ENCODE measurements around the gene TACC3.

Gene TACC3

GRCh38 chr4:1718095-1718850 is 3.0 kb upstream of the TACC3 start:
- no peak for DNase-seq (ENCODE audit: low read depth)
- no peak overlapping the region for H3K4me3 ChIP-seq (ENCODE audit: low read depth, low read length)
- TF ChIP-seq, protein P1, sequence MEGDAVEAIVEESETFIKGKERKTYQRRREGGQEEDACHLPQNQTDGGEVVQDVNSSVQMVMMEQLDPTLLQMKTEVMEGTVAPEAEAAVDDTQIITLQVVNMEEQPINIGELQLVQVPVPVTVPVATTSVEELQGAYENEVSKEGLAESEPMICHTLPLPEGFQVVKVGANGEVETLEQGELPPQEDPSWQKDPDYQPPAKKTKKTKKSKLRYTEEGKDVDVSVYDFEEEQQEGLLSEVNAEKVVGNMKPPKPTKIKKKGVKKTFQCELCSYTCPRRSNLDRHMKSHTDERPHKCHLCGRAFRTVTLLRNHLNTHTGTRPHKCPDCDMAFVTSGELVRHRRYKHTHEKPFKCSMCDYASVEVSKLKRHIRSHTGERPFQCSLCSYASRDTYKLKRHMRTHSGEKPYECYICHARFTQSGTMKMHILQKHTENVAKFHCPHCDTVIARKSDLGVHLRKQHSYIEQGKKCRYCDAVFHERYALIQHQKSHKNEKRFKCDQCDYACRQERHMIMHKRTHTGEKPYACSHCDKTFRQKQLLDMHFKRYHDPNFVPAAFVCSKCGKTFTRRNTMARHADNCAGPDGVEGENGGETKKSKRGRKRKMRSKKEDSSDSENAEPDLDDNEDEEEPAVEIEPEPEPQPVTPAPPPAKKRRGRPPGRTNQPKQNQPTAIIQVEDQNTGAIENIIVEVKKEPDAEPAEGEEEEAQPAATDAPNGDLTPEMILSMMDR (conservative IDR thresholded peaks at IDR 0.05; ENCODE audit: low read depth, low read length): no peak

- peak; percentile 57 for DNase-seq (ENCODE audit: low read depth)
- TF ChIP-seq, protein P1 (conservative IDR thresholded peaks at IDR 0.05; ENCODE audit: low read depth, low read length): no peak
Observed at GRCh38 chr4:1720163-1720983, 948 bp upstream of the TACC3 start.

GRCh38 chr4:1721666-1722550 is 587 bp downstream of the TACC3 start:
- no peak for DNase-seq (ENCODE audit: low read depth)

More at GRCh38 chr4:1720163-1720983, 948 bp upstream of the TACC3 start:
- H3K4me3 ChIP-seq (ENCODE audit: low read depth, low read length): peak overlapping the region; percentile 68

DNA sequence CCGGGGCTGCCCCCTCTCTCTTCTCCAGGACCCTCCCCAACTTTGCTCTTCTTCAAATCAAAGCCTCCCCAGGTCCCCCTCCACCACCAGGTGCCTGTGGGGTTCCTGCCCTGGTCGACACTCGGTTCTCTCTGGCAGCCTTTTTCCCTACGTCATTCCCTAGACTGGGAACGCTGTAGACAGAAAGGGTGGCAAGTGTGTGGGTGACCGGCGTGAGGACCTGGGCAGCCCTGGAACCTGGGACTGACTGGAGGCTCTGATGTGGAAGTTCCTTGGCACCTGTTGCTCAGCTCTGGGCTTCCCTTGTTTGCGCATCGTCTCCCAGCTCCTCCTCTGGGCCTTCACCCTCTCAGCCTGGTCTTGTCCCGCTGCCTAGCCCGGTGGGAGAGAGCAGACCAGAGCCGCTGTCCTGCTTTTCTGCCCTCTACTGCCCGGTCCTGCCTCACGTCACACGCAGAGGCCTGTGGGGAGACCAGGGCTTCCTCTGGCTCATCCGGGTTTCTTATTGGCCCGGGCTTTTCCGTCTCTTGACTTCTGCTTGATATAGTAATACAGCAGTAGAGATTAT is 1.3 kb downstream of the TACC3 start:
- no peak overlapping the region for H3K4me3 ChIP-seq (ENCODE audit: low read depth, low read length)
- no peak for DNase-seq (ENCODE audit: low read depth)
- TF ChIP-seq, protein P1 (conservative IDR thresholded peaks at IDR 0.05; ENCODE audit: low read depth, low read length): no peak

More at GRCh38 chr4:1721666-1722550, 587 bp downstream of the TACC3 start:
- TF ChIP-seq, protein P1 (conservative IDR thresholded peaks at IDR 0.05; ENCODE audit: low read depth, low read length): no peak
- H3K4me3 ChIP-seq (ENCODE audit: low read depth, low read length): peak overlapping the region; percentile 60

DNA sequence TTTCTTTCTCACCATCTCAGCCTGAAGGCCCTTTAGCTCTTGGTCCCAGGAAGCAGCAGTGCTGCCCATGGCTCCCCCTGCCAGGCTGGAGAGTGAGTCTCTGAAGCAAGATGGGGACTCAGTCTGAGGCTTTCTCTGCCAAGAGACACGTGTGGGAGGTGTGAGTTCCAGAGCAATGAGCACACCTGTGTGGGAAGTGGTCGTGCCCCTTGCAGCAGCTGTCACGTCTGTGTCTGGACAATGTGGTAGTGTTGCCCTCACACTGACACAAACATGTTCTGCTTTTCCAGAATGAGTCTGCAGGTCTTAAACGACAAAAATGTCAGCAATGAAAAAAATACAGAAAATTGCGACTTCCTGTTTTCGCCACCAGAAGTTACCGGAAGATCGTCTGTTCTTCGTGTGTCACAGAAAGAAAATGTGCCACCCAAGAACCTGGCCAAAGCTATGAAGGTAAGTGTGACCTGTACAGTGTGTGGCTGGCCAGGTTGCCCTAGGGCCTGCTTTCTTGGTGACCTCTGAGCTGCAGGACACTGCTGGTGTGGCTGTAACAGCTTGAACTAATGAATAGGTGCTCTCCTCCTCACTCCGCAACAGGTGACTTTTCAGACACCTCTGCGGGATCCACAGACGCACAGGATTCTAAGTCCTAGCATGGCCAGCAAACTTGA is 1.9 kb downstream of the TACC3 start:
- TF ChIP-seq, protein P1 (conservative IDR thresholded peaks at IDR 0.05; ENCODE audit: low read depth, low read length): no peak
- no peak overlapping the region for H3K4me3 ChIP-seq (ENCODE audit: low read depth, low read length)
- no peak for DNase-seq (ENCODE audit: low read depth)

GRCh38 chr4:1725521-1725920 is 4.2 kb downstream of the TACC3 start:
- TF ChIP-seq, protein P1 (conservative IDR thresholded peaks at IDR 0.05; ENCODE audit: low read depth, low read length): no peak
- DNase-seq (ENCODE audit: low read depth): no peak
- H3K4me3 ChIP-seq (ENCODE audit: low read depth, low read length): no peak overlapping the region
